Thyroid gland (tissue), 4 donors: ENCODE data around the gene OR9G1. TPM values are rescaled to one million over a fixed set of nuclear protein-coding genes. Genes with fewer than 3 reads are reported as not detected.

ENCODE experiments used
- DNase-seq, 2 donors: peaks; one replicate each; pipeline ENCODE4 v3.0.0-alpha.2; 2019
- H3K27ac ChIP-seq, 3 donors: fragments of 200-600 bp; sonication (generic); 1 replicate in 2 of 3; 2 replicates in 1 of 3; pipeline ENCODE4 v1.5.1; 2016 to 2019; ENCODE audit warnings: mild to moderate bottlenecking in 1 of 3, moderate library complexity in 1 of 3
- H3K27me3 ChIP-seq: fragments of 200-600 bp; sonication (generic); one replicate; pipeline ENCODE4 v1.5.1; 2019
- H3K36me3 ChIP-seq, 2 donors: fragments of 200-600 bp; sonication (generic); one replicate each; pipeline ENCODE4 v1.5.1; 2016 to 2019
- H3K4me1 ChIP-seq, 2 donors: fragments of 200-600 bp; sonication (generic); one replicate each; pipeline ENCODE4 v1.5.1; 2017 to 2019
- H3K4me3 ChIP-seq, 3 donors: fragments of 200-600 bp; sonication (generic); replicated peaks in 1 of 3; 1 replicate in 2 of 3; 2 replicates in 1 of 3; pipeline ENCODE4 v1.5.1; 2016; ENCODE audit warnings: mild to moderate bottlenecking in 1 of 3
- H3K9me3 ChIP-seq: fragments of 200-600 bp; sonication (generic); one replicate; pipeline ENCODE4 v1.5.1; 2017
- POLR2A ChIP-seq, 2 donors: fragments of 450-650 bp; IDR thresholded peaks; one replicate each; pipeline ENCODE4 v1.6.1; 2017; ENCODE audit warnings: antibody characterized with exemption in 2 of 2, mild to moderate bottlenecking in 2 of 2, moderate library complexity in 1 of 2
- WGBS, 2 donors: methylation state at CpG; one replicate each; pipeline ENCODE4 v1.1.5; 2017; 5-methylcytosine and 5-hydroxymethylcytosine counted together
- intact Hi-C: fragments of 100-400 bp; cut with DNase I; formaldehyde crosslinking; loops from one replicate; pipeline ENCODE4 v1.15.1; 2023
- total RNA-seq, 4 donors: library from RNA; depleted of rRNA; stranded (reverse); fragments of >200 nt; gene quantifications; one replicate each; pipeline ENCODE4 v1.2.3, GENCODE V29; 2016
- TF ChIP-seq, protein P1 (sequence below), 6 experiments: fragments of 200-600 bp in 3 of 6; fragments of 450-650 bp in 3 of 6; sonication (generic) in 3 of 6; IDR thresholded peaks; one replicate each; pipeline ENCODE4 v1.5.1; 2016 to 2019; ENCODE audit warnings: antibody characterized with exemption in 6 of 6, mild to moderate bottlenecking in 2 of 6, inconsistent platforms in 1 of 6, moderate library complexity in 1 of 6

Gene OR9G1
- total RNA-seq, 4 donors from 2014 or later = not detected

DNA sequence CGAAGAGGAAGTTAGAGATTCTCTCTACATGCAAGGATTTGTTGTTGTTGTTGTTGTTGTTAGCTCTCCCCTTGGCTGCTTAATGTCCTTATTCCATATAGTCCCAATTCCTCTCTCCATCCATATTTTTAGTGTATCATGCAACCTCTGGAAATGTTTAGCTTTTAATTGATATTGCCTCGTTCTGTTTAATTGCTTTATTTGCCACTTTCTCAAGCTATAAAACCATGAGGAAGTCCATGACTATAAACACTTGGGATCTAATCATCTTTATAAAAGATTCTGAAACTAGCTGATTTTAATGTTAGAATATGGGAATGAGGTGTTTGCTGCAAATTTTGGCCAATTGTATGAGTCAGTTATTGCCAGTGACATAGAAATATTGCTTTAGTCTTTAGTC, 5.5 kb upstream of the OR9G1 start:
- TF ChIP-seq POLR2A (IDR thresholded peaks at IDR 0.05) = no peak
- TF ChIP-seq, protein P1, sequence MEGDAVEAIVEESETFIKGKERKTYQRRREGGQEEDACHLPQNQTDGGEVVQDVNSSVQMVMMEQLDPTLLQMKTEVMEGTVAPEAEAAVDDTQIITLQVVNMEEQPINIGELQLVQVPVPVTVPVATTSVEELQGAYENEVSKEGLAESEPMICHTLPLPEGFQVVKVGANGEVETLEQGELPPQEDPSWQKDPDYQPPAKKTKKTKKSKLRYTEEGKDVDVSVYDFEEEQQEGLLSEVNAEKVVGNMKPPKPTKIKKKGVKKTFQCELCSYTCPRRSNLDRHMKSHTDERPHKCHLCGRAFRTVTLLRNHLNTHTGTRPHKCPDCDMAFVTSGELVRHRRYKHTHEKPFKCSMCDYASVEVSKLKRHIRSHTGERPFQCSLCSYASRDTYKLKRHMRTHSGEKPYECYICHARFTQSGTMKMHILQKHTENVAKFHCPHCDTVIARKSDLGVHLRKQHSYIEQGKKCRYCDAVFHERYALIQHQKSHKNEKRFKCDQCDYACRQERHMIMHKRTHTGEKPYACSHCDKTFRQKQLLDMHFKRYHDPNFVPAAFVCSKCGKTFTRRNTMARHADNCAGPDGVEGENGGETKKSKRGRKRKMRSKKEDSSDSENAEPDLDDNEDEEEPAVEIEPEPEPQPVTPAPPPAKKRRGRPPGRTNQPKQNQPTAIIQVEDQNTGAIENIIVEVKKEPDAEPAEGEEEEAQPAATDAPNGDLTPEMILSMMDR (IDR thresholded peaks at IDR 0.05) = no peak
- H3K36me3 ChIP-seq = no peaks in the 10 kb centered on the region
- no peaks in the 10 kb centered on the region for H3K9me3 ChIP-seq
- H3K4me3 ChIP-seq = no peak overlapping the region
- intact Hi-C loops = no loop called here
- no peaks in the 10 kb centered on the region for H3K27me3 ChIP-seq
- no peak for DNase-seq
- H3K27ac ChIP-seq = no peak overlapping the region
- WGBS, 2 donors = 86 to 88% methylated on average over 2 of the region's 2 CpGs
- H3K4me1 ChIP-seq = no peaks in the 10 kb centered on the region

DNA sequence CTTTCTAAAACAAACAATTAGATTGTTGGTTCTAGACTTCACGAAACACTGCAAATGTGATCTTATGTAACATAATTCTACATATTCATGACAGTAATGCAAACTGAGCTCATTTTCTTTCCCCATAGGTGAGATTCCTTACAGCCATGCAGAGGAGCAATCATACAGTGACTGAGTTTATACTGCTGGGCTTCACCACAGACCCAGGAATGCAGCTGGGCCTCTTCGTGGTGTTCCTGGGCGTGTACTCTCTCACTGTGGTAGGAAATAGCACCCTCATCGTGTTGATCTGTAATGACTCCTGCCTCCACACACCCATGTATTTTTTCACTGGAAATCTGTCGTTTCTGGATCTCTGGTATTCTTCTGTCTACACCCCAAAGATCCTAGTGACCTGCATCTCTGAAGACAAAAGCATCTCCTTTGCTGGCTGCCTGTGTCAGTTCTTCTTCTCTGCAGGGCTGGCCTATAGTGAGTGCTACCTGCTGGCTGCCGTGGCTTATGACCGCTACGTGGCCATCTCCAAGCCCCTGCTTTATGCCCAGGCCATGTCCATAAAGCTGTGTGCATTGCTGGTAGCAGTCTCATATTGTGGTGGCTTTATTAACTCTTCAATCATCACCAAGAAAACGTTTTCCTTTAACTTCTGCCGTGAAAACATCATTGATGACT, 1.5 kb downstream of the OR9G1 start:
- Histone ChIP-seq H3K27ac (no peak overlapping the region), H3K4me3 (no peak overlapping the region), H3K27me3 (no peaks in the 10 kb centered on the region), H3K9me3 (no peaks in the 10 kb centered on the region), H3K4me1 (no peaks in the 10 kb centered on the region), H3K36me3 (no peaks in the 10 kb centered on the region)
- DNase-seq = no peak
- intact Hi-C loops = no loop called here
- no peak for TF ChIP-seq POLR2A (IDR thresholded peaks at IDR 0.05)
- TF ChIP-seq, protein P1 (IDR thresholded peaks at IDR 0.05) = no peak
- WGBS, 2 donors = 64 to 66% methylated on average over 10 of the region's 10 CpGs

DNA sequence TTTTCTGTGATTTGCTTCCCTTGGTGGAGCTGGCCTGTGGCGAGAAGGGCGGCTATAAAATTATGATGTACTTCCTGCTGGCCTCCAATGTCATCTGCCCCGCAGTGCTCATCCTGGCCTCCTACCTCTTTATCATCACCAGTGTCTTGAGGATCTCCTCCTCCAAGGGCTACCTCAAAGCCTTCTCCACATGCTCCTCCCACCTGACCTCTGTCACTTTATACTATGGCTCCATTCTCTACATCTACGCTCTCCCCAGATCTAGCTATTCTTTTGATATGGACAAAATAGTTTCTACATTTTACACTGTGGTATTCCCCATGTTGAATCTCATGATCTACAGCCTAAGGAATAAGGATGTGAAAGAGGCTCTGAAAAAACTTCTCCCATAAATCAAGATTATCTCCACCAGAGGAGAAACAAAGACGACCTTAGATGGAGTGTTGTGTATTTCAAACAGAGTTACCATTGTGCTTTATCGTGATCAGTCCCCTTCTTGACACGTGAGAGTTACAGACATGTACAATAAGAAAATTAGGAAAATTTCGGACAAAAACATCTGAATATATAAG, 2.1 kb downstream of the OR9G1 start:
- 55 to 64% methylated on average over 8 of the region's 8 CpGs for WGBS, 2 donors
- intact Hi-C loops = no loop called here
- no peak for DNase-seq
- Histone ChIP-seq H3K4me1 (no peaks in the 10 kb centered on the region), H3K27ac (no peak overlapping the region), H3K4me3 (no peak overlapping the region), H3K36me3 (no peaks in the 10 kb centered on the region), H3K27me3 (no peaks in the 10 kb centered on the region), H3K9me3 (no peaks in the 10 kb centered on the region)
- TF ChIP-seq, protein P1 (IDR thresholded peaks at IDR 0.05) = no peak
- no peak for TF ChIP-seq POLR2A (IDR thresholded peaks at IDR 0.05)

DNA sequence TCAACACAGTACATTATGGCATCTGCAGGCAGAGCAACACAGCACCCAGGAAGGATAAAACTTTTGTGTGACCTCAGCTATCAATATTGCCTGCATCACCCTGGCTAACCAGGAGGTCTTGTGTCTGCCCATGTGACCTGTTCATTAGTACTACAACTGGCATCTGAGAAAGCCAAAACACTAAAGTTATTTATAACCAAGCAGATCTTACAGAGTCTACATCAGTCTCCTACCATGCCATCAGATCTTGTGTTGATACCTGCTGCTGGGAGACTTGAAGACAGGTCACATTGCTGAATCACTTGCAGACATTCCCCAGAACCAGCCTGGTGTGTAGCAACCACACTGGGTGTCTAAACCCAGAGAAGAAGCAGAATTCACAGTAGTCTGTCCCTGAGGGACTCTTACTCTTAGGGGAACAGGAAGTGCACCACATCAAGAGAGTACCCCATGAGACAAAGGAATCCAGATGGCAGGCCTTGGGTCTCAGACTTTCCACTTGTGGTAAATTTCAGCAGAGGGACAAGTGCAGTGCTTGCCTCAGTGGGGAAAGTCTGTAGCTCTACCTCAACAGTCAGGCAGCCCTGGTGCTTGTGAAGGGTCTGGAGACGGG, 7.0 kb downstream of the OR9G1 start:
- no peak for DNase-seq
- H3K9me3 ChIP-seq = no peaks in the 10 kb centered on the region
- no peaks in the 10 kb centered on the region for H3K4me1 ChIP-seq
- intact Hi-C loops = no loop called here
- H3K4me3 ChIP-seq = no peak overlapping the region
- no peaks in the 10 kb centered on the region for H3K27me3 ChIP-seq
- TF ChIP-seq POLR2A (IDR thresholded peaks at IDR 0.05) = no peak
- TF ChIP-seq, protein P1 (IDR thresholded peaks at IDR 0.05) = no peak
- 46 to 54% methylated on average over 1 of the region's 1 CpG for WGBS, 2 donors
- H3K36me3 ChIP-seq = no peaks in the 10 kb centered on the region
- H3K27ac ChIP-seq = no peak overlapping the region

DNA sequence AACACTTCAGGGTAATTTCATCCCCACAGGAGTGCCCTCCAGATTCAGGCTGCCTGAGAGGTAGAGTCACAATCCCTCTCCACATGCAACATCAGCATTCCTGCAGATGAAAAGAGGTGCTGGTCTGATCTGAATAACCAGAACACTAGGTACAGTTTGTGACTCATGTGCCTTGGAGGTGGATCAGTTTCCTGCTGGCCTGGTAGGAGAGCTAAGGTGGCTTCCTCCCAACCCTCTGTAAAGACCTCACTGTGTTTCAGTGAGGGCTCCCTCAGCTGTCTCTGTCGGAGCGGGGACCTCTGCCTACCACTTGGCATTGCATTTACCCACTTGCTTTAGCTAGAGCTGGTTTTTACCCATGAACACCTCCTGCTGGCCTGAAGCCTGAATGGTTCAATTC, 7.6 kb downstream of the OR9G1 start:
- H3K4me3 ChIP-seq = no peak overlapping the region
- H3K27ac ChIP-seq = no peak overlapping the region
- H3K27me3 ChIP-seq = no peaks in the 10 kb centered on the region
- 59 to 63% methylated on average over 2 of the region's 2 CpGs for WGBS, 2 donors
- DNase-seq = no peak
- TF ChIP-seq, protein P1 (IDR thresholded peaks at IDR 0.05) = no peak
- TF ChIP-seq POLR2A (IDR thresholded peaks at IDR 0.05) = no peak
- H3K36me3 ChIP-seq = no peaks in the 10 kb centered on the region
- no peaks in the 10 kb centered on the region for H3K9me3 ChIP-seq
- intact Hi-C loops = no loop called here
- no peaks in the 10 kb centered on the region for H3K4me1 ChIP-seq
